Suprapubic skin (tissue), 4 donors: Measurements from ENCODE around the gene ATF6.
"Not testable (repeated sequence)": the region's sequence is repeated elsewhere in the genome, so short reads cannot be mapped to it uniquely, and the experiment has no call there.

Experiments used
- POLR2A ChIP-seq, 2 donors: fragments of 450-650 bp; IDR thresholded peaks; one replicate each; pipeline ENCODE4 v1.6.1; 2017; ENCODE audit warnings: antibody characterized with exemption in 2 of 2, mild to moderate bottlenecking in 2 of 2, moderate library complexity in 2 of 2
- POLR2AphosphoS5 ChIP-seq, 3 donors: sonication (generic); formaldehyde crosslinking; IDR thresholded peaks; one replicate each; pipeline ENCODE4 v1.6.1; 2017; ENCODE audit warnings: antibody characterized with exemption in 3 of 3

DNA sequence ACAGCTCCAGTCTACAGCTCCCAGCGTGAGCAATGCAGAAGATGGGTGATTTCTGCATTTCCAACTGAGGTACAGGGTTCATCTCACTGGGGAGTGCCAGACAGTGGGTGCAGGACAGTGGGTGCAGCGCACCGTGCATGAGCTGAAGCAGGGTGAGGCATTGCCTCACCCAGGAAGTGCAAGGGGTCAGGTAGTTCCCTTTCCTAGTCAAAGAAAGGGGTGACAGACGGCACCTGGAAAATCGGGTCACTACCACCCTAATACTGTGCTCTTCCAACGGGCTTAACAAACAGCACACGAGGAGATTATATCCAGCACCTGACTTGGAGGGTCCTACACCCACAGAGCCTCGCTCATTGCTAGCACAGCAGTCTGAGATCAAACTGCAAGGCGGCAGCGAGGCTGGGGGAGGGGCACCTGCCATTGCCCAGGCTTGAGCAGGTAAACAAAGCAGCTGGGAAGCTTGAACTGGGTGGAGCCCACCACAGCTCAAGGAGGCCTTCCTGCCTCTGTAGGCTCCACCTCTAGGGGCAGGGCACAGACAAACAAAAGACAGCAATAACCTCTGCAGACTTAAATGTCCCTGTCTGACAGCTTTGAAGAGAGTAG is 66.3 kb downstream of the ATF6 start:
- not testable (repeated sequence) for TF ChIP-seq POLR2AphosphoS5, POLR2A (IDR thresholded peaks at IDR 0.05)
